Calu3 (cell line): ENCODE results near the gene FAF1. TPM values are rescaled to one million over a fixed set of nuclear protein-coding genes. Genes with fewer than 3 reads are reported as not detected.

ENCODE experiments used
- BruUV-seq: library from RNA; stranded (reverse); fragments of 400-500 nt; replicated peaks from 2 replicates; lab custom pipeline; 2021; lab: Mats Ljungman, UMichigan
- CTCF ChIA-PET: fragments of 300-600 bp; sonication (Branson Sonifier 250); formaldehyde crosslinking; loops from one replicate; lab custom pipeline; 2022; ENCODE audit warnings: antibody characterized with exemption; lab: Charles Lee
- DNase-seq: peaks from one replicate; pipeline ENCODE4 v3.0.0; 2022
- H3K27ac Mint-ChIP-seq: one replicate; pipeline ENCODE4 v1.8.0; 2022; ENCODE audit warnings: mixed read lengths; ENCODE audit not compliant: unreplicated experiment
- H3K27me3 Mint-ChIP-seq: one replicate; pipeline ENCODE4 v1.8.0; 2022; ENCODE audit warnings: mixed read lengths; ENCODE audit not compliant: unreplicated experiment
- H3K36me3 Mint-ChIP-seq: one replicate; pipeline ENCODE4 v1.8.0; 2022; ENCODE audit warnings: mild to moderate bottlenecking, moderate library complexity, mixed read lengths; ENCODE audit not compliant: insufficient read depth, unreplicated experiment
- H3K4me1 Mint-ChIP-seq: one replicate; pipeline ENCODE4 v1.8.0; 2022; ENCODE audit warnings: mild to moderate bottlenecking, low read depth, mixed read lengths; ENCODE audit not compliant: unreplicated experiment
- H3K4me3 Mint-ChIP-seq: one replicate; pipeline ENCODE4 v1.8.0; 2022; ENCODE audit warnings: mild to moderate bottlenecking, low read depth, moderate library complexity, mixed read lengths; ENCODE audit not compliant: unreplicated experiment
- H3K9me3 Mint-ChIP-seq: one replicate; pipeline ENCODE4 v1.8.0; 2022; ENCODE audit warnings: low read depth, mixed read lengths; ENCODE audit not compliant: unreplicated experiment
- CTCF ChIP-seq: fragments of 200-600 bp; IDR thresholded peaks from one replicate; pipeline ENCODE4 v1.8.0; 2022; ENCODE audit warnings: antibody characterized with exemption; ENCODE audit not compliant: unreplicated experiment
- intact Hi-C: fragments of 100-400 bp; cut with micrococcal nuclease; formaldehyde crosslinking; loops from one replicate; pipeline ENCODE4 v1.10.0; 2022; ENCODE audit not compliant: unreplicated experiment
- total RNA-seq: library from RNA; stranded (reverse); gene quantifications from 2 replicates; pipeline ENCODE4 v1.2.3, GENCODE V29; 2022

Gene FAF1
- total RNA-seq, 1 experiment from 2014 or later, result 104 TPM

GRCh38 chr1:50659107-50659662 lies 300.9 kb downstream of the FAF1 start:
- CTCF ChIA-PET, result no interaction called here
- TF ChIP-seq CTCF, result no peak
- intact Hi-C loops, result no loop called here
- Mint-ChIP-seq H3K4me1 (no peaks in the 10 kb centered on the region), H3K36me3 (no peaks in the 10 kb centered on the region), H3K27ac (no peak overlapping the region), H3K9me3 (no peaks in the 10 kb centered on the region), H3K4me3 (no peak overlapping the region), H3K27me3 (no peaks in the 10 kb centered on the region)
- no peak for DNase-seq
- no TSS peak for BruUV-seq

DNA sequence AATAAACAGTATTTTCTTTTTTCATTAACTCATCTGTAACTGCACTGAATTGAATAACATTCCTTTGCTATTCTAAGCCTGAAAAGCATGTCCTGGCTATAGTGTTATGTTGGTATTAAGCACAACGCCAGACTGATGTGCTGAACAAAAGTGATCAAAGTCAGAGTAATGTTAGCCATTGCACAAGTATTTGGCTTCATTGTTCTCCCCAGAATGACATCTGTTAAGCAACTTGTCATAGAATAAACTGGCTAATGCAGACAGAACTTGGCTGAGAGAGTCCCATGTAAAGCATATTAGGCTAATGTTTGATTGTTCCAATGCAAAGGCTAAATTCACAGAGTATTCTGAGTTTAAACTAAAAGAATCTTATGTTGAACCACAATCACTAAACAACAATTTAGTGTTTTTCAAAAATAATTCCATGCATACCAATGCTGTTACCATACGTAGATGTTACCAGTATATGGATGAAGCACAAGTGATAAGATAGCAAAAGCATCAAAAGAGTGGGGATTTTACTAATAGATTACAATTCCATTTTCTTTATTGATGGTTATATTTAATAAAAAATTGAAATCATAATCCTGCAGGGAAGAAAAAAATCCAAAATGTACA lies 301.5 kb downstream of the FAF1 start:
- Mint-ChIP-seq H3K36me3 (no peaks in the 10 kb centered on the region), H3K27ac (no peak overlapping the region), H3K27me3 (no peaks in the 10 kb centered on the region), H3K4me3 (no peak overlapping the region), H3K4me1 (no peaks in the 10 kb centered on the region), H3K9me3 (no peaks in the 10 kb centered on the region)
- no peak for DNase-seq
- no TSS peak for BruUV-seq
- intact Hi-C loops, result no loop called here
- TF ChIP-seq CTCF, result no peak
- CTCF ChIA-PET, result no interaction called here

DNA sequence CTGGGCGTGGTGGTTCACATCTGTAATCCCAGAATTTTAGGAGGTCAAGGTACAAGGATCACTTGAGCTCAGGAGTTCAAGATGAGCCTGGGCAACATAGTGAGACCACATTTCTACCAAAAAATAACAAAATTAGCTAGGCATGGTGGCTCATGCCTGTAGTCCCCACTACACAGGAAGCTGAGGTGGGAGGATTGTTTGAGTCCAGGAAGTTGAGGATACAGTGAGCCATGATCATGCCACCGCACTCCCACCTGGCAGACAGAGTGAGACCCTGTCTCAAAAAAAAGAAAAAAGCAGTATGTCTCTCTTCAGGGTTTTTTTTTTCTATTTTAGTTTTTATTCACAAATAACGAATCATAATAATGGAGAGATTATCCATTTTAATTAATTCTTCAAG lies 303.1 kb downstream of the FAF1 start:
- Mint-ChIP-seq H3K9me3 (no peaks in the 10 kb centered on the region), H3K4me3 (no peak overlapping the region), H3K4me1 (no peaks in the 10 kb centered on the region), H3K27ac (no peak overlapping the region), H3K36me3 (no peaks in the 10 kb centered on the region), H3K27me3 (no peaks in the 10 kb centered on the region)
- CTCF ChIA-PET, result no interaction called here
- no TSS peak for BruUV-seq
- no peak for DNase-seq
- intact Hi-C loops, result no loop called here
- TF ChIP-seq CTCF, result no peak

GRCh38 chr1:50651476-50652263 lies 308.4 kb downstream of the FAF1 start:
- DNase-seq, result no peak
- Mint-ChIP-seq H3K36me3 (peaks cover 5% of the 10 kb centered on the region), H3K27me3 (no peaks in the 10 kb centered on the region), H3K4me3 (no peak overlapping the region), H3K4me1 (no peaks in the 10 kb centered on the region), H3K9me3 (no peaks in the 10 kb centered on the region), H3K27ac (no peak overlapping the region)
- CTCF ChIA-PET, result no interaction called here
- TF ChIP-seq CTCF, result no peak
- intact Hi-C loops, result no loop called here
- no TSS peak for BruUV-seq
